Left ventricle myocardium inferior (tissue), 1 donor: ENCODE data around the gene NRG3. TPM values are rescaled to one million over a fixed set of nuclear protein-coding genes. Genes with fewer than 3 reads are reported as not detected.

ENCODE experiments used
- DNase-seq: peaks from one replicate; pipeline ENCODE4 v3.0.0-alpha.2; 2020
- H3K27ac ChIP-seq: fragments of 200-600 bp; replicated peaks from 2 replicates; pipeline ENCODE4 v1.8.0; 2021
- H3K27me3 ChIP-seq: fragments of 200-600 bp; 2 replicates; pipeline ENCODE4 v1.8.0; 2021; ENCODE audit warnings: low read depth
- H3K36me3 ChIP-seq: fragments of 200-600 bp; 2 replicates; pipeline ENCODE4 v1.8.0; 2021
- H3K4me1 ChIP-seq: fragments of 200-600 bp; 2 replicates; pipeline ENCODE4 v1.8.0; 2021
- H3K4me3 ChIP-seq: fragments of 200-600 bp; 2 replicates; pipeline ENCODE4 v1.8.0; 2021; ENCODE audit warnings: mild to moderate bottlenecking, moderate library complexity
- H3K9me3 ChIP-seq: fragments of 200-600 bp; replicated peaks from 2 replicates; pipeline ENCODE4 v1.8.0; 2021
- intact Hi-C: fragments of 100-400 bp; cut with micrococcal nuclease; formaldehyde crosslinking; loops from one replicate; pipeline ENCODE4 v1.11.0; 2022
- total RNA-seq: library from RNA; stranded (reverse); fragmentation: NEBNext Ultra II Directional; extraction: Animal tissue kit (Norgen Biotek cat#: 25700); gene quantifications from one replicate; pipeline ENCODE4 v1.2.1, GENCODE V29; 2021
- TF ChIP-seq, protein P1 (sequence below): fragments of 200-600 bp; IDR thresholded peaks from 2 replicates; pipeline ENCODE4 v1.8.0; 2021; ENCODE audit warnings: antibody characterized with exemption, mild to moderate bottlenecking, borderline replicate concordance
- donor health status: DM: no; HTN: yes; CAD: no; lungs with severe emphysema.

Gene NRG3
- total RNA-seq, 1 donor from 2014 or later, result 0.11 TPM

DNA sequence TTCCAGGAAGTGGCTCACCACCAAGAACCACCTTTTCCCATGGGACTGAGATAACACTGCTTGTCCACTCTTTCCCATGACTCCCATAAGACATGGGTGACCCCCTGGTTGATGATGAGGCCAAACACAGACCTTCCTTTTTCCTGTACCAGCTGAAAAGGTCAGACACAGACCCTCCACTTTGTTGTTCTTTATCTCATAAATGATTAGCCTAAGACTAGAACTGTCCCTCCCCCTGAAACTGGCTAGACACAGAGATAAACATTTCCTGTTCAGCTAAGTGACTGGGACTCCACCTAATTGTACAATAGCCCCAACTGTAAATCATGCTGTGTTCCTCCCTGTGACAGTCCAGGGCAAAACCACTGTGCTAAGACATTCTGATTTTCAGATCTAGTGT, 8.2 kb upstream of the NRG3 start:
- H3K27me3 ChIP-seq, result peaks cover 13% of the 10 kb centered on the region
- no peaks in the 10 kb centered on the region for H3K9me3 ChIP-seq
- peak overlapping the region; percentile 11 for H3K27ac ChIP-seq
- H3K36me3 ChIP-seq, result no peaks in the 10 kb centered on the region
- TF ChIP-seq, protein P1, sequence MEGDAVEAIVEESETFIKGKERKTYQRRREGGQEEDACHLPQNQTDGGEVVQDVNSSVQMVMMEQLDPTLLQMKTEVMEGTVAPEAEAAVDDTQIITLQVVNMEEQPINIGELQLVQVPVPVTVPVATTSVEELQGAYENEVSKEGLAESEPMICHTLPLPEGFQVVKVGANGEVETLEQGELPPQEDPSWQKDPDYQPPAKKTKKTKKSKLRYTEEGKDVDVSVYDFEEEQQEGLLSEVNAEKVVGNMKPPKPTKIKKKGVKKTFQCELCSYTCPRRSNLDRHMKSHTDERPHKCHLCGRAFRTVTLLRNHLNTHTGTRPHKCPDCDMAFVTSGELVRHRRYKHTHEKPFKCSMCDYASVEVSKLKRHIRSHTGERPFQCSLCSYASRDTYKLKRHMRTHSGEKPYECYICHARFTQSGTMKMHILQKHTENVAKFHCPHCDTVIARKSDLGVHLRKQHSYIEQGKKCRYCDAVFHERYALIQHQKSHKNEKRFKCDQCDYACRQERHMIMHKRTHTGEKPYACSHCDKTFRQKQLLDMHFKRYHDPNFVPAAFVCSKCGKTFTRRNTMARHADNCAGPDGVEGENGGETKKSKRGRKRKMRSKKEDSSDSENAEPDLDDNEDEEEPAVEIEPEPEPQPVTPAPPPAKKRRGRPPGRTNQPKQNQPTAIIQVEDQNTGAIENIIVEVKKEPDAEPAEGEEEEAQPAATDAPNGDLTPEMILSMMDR, result no peak
- peaks cover 13% of the 10 kb centered on the region for H3K4me1 ChIP-seq
- no peak overlapping the region for H3K4me3 ChIP-seq
- DNase-seq, result no peak
- intact Hi-C loops, result no loop called here

- H3K36me3 ChIP-seq, result no peaks in the 10 kb centered on the region
- peaks cover 47% of the 10 kb centered on the region for H3K27me3 ChIP-seq
- no peak overlapping the region for H3K27ac ChIP-seq
- intact Hi-C loops, result no loop called here
- TF ChIP-seq, protein P1, result no peak
- H3K4me3 ChIP-seq, result no peak overlapping the region
- H3K9me3 ChIP-seq, result no peaks in the 10 kb centered on the region
- peaks cover 21% of the 10 kb centered on the region for H3K4me1 ChIP-seq
- DNase-seq, result no peak
Observed at GRCh38 chr10:81870472-81870871, 4.5 kb upstream of the NRG3 start.

GRCh38 chr10:81871558-81871957, 3.4 kb upstream of the NRG3 start:
- no peaks in the 10 kb centered on the region for H3K36me3 ChIP-seq
- H3K4me3 ChIP-seq, result no peak overlapping the region
- H3K4me1 ChIP-seq, result peaks cover 32% of the 10 kb centered on the region
- peaks cover 58% of the 10 kb centered on the region for H3K27me3 ChIP-seq
- DNase-seq, result no peak
- H3K9me3 ChIP-seq, result no peaks in the 10 kb centered on the region
- TF ChIP-seq, protein P1, result no peak
- H3K27ac ChIP-seq, result no peak overlapping the region
- intact Hi-C loops, result no loop called here

DNA sequence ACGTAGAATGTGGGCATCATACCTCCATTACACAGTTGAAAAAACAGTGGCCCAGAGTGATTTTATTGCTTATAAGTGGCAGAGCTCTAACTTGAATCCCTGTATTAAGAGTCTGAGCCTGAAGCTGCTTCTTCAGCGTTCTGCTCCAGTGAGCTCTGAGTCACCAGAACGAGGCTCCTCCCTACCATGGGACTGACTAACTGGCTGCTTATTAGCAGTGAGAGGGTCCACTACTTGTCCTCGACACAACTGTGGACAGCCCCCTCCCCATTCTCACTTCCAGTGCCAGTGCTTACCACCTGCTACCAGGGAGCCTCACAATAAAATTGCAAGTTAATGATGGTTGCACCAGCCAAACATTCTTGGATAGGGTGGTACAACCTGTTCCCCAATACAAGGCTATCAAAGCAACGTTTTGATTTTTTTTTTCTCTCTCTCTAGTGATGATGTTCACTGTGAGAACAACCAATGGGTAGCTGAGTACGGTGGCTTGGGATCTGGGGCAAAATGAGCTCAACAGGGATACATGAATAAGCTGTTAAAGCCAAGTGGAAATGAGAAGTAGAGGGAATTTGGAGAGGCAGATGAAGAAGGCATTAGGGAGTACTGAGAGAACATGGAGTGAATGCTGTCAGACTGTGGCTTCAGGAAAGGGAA, 2.7 kb upstream of the NRG3 start:
- H3K36me3 ChIP-seq, result no peaks in the 10 kb centered on the region
- no peaks in the 10 kb centered on the region for H3K9me3 ChIP-seq
- H3K4me1 ChIP-seq, result peaks cover 27% of the 10 kb centered on the region
- peaks cover 66% of the 10 kb centered on the region for H3K27me3 ChIP-seq
- DNase-seq, result no peak
- H3K27ac ChIP-seq, result no peak overlapping the region
- intact Hi-C loops, result no loop called here
- TF ChIP-seq, protein P1, result no peak
- H3K4me3 ChIP-seq, result no peak overlapping the region

DNA sequence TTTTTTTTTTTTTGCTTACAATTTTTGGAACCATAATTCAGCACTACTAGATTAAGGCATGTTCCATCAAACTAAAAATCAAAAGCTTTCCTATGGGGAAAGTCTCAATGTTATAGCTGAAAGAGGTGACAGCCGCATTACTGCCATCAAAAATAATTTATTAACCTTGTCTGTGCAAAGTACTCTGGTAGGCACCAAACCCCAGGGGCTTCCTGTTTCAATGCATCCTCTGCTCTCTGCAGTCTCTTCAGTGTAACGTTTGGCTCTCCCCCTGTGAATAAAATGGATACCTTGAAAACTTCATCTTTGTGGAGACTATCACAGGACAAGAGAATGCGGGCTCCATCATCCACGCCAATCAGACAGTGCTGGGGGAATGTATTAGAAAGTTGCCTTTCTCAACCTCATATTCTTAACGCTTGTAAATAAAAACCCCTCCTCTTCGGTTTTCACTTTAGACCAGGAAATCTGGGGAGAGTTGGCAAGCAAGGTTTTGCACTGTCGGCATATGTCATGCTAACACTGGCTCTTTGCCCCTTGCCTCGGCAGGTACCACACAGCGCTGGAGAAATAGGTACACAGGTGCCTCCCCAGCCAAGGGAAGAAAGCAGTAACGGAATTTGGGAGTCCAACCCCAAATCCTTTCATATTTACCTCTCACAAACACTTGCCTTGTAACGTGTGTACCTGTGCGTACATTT, 1.6 kb upstream of the NRG3 start:
- Histone ChIP-seq H3K27me3 (peaks cover 76% of the 10 kb centered on the region), H3K4me3 (no peak overlapping the region), H3K36me3 (no peaks in the 10 kb centered on the region), H3K4me1 (peaks cover 22% of the 10 kb centered on the region), H3K27ac (no peak overlapping the region), H3K9me3 (no peaks in the 10 kb centered on the region)
- TF ChIP-seq, protein P1, result no peak
- no peak for DNase-seq
- intact Hi-C loops, result no loop called here
